GM21360 (cell line): ENCODE data around the gene ATP2B2.

Experiments used
- ATAC-seq: cut with Tn5 transposase; IDR thresholded peaks from one replicate; pipeline ENCODE4 v1.9.1; 2021; ENCODE audit warnings: mild to moderate bottlenecking, moderate library complexity; ENCODE audit not compliant: unreplicated experiment

Gene ATP2B2

DNA sequence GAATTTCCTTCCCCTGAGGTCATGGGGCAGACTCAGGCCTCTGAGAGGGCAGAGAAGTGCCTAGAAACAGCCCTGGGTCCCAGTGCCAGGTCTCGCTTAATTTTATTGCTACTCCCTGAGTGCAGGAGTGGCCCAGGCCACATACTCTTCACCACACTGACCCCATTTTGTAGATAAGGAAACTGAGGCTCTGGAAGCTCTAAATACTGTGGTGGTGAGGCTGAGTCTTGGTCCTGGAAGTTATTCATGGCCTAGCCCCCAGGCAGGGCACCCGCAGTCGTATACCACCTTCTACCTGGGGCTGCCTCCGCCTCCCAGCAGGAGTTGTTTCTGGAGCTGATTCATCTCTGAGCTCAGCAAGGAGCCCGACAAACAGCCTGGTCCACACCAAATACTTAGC lies 9.8 kb downstream of the ATP2B2 start:
- no peak for ATAC-seq

DNA sequence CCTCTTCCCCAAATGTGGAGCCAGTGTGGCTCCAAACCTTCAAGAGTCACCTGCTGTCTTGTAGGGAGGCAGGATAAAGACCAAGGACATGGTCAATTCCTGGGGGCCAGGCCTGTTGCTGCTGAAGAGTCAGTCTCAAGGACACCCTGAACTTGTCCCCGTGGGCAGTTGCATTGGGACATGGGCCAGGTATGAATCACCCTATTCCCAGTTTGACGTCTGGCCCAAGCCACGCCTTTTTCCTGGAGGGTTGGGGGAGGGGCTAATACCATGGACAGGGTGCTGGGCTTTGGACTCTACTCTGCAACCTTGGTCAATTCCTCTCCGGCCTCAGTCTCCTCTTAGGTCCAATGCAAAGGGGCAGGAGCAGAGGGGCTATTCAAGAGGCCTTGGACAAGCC lies 10.4 kb downstream of the ATP2B2 start:
- ATAC-seq = no peak

DNA sequence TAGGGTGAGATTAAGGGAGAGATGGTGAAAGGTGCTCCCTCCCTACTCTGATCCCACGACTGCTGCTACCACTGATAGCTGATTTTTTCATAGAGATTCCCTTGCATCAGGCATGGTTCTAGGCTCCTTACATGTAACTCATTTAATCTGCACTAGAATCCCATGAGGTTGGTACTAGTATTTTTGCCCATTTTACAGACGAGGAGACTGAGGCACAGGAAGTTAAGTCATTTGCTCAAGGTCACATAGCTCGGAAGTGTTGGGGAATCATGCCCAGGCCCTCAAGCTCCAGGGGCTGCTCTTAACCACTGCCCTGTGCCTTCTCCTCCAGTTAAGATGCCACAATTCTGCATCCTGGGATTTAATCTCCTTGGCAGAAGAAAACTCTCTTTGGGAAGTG lies 11.2 kb downstream of the ATP2B2 start:
- no peak for ATAC-seq

DNA sequence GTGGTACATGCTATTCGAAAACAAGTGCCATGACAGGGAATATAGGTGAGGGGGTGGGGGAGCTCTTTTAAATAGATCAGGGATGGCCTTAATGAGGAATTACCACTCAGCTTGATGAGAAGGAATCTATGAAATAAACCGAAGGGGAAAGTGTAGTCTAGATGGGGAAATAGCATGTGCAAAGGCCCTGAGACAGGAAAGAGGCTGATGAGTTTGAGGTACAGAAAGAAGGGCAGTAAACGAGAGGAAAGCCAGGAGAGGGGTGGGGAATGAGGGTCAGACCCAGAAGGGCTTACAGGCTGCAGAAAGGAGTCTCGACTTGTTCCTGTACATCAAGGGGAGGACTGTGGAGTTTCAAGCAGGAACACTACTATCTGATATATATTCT lies 12.2 kb downstream of the ATP2B2 start:
- ATAC-seq = no peak

DNA sequence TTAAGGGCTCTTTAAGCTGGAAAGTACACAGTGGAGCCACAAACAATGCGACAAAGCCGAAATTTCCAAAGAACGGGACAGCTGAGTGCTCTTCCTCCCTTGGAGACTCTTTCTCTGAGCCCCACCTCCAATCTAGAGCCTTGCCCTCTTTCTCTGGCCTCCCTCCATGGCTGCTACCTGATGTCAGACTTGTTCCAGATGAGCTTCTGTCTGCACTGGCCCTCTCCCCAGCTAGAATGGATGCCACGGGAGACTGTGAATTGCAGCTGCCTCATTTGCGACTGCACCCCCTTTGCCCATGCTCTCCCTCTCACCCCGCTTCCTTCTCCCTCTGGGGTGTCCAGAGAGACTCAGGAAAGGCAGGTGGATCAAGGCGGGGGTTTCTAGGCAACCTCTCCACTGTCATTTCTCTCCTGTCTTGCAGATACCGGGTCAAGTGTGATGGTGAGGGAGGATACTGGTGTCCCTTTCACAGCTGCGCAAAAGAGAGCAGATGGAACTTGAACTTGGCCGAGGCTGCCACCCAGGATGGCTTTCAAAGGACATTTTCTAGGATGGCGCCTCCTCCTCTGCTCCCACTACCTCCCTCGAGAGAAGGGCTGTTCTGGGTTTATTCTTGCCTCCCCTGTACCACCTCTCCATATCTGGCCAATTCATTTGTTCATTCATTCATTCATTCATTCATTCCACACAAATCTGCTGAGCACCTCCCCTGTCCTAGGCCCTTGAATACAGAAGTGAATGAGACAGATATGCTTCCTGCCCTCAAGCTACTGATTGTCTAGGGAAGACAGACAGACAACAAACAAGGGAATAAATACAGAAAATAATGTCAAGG lies 12.8 kb downstream of the ATP2B2 start:
- no peak for ATAC-seq

DNA sequence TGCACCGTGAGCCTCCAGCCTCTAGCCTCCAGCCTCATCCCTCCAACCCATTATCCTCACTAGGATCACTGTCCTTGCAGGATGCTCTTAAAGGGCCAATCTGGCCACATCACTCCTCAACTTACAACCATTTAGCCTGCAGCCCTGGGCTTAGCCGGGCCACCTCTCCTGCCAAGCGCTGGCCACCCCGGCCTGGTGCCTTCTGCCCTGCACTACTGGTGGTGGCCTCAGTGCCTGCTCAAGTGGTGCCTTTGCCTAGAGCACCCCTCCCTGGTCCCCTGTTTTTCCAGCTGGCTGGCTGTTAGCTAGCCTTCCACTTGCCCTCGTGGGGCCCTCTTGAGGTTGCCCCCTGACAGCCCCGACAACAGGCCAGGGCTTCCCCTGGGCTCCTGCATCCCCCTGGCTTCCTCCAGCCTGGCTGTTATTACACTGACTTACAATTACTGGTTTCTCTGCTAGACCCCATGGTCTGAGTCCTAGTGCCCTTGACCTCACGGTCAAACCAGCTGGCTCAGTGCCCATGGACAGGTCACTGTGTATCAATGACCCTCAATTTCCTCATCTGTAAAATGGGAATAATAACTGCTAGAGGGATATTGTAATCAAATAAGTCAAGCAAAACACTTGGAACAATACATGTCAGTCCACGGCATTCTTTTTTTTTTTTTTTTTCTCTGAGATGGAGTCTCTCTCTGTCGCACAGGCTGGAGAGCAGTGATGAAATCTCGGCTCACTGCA lies 15.5 kb downstream of the ATP2B2 start:
- no peak for ATAC-seq

DNA sequence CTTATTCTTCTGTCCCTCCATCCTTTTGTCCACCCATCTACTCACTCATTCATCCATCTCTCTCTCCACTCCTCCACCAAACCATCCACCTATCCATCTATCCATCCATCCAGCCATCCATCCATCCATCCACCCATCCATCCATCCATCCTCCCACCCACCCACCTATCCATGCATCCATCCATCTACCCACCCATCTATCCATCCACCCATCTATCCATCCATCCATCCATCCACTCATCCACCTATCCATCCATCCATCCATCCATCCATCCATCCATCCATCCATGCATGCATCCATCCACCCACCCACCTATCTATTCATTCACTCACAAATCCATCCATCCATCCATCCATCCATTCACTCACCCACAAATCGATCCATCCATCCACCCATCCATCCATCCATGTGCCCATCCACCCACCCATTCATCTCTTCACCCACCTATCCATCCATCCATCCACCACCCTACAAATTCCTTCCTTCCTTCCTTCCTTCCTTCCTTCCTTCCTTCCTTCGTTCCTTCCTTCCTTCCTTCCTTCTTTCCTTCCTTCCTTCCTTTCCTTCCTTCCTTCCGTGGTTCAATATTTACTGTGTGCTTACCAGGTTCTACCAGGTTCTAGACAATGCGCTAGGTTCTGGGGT lies 17.3 kb downstream of the ATP2B2 start:
- no peak for ATAC-seq

DNA sequence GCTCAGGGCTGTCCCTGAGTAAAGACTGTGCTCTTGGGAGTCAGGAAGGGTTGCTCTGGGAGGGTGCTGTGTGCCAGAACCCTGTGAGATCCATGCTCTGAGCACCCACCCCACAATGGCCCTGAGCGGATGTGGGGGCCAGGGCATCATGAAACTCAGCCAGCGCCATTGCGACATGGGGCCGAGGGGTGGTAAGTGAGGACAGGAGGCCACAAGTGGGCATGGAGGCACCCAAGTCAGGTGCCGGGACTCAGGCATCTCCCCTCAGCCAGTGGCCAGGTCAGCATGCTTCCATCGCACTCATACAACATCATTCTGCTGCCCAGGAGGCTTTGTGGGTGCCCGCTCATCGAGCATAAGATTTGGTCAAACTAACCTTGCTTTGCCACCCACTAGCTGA lies 19.6 kb downstream of the ATP2B2 start:
- ATAC-seq = no peak

DNA sequence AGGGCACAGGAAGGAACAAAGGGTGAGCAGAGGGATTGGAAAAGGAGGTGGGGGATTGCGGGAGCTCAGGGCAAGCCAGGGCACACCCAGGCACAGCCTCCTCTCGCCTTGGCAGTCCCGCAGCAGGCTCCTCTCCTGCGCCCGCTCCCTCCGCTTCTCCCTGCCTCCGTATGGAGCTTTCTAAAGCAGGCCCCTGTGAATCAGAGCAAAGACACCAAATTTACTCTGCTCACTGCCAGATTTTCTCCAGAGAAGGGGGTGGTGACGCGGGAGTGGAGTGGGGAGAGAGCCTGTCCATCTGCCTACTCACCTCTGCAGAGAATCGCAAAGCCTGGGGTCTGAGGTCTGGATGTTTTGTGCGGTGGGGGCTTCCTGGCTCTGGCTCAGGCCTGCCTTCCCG lies 20.0 kb downstream of the ATP2B2 start:
- no peak for ATAC-seq

DNA sequence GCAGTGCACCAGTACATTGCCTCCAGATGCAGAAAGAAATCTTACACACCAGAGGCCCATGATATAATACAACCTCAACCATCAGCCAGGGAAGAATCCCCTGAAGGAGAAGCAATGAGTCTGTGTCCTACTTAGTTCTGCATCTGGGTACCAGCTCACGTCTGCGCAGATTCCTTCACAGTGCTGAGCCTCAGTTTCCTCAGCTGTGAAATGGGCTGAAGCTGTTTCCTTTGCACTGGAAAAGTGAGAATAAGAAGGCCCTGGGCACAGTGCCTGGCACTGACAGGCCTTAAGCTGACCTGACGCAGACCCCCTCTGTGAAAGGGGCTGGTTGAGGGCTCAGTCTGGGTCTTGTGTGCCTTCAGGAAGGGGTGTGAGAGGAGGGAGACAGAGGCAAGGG lies 20.7 kb downstream of the ATP2B2 start:
- ATAC-seq = no peak

DNA sequence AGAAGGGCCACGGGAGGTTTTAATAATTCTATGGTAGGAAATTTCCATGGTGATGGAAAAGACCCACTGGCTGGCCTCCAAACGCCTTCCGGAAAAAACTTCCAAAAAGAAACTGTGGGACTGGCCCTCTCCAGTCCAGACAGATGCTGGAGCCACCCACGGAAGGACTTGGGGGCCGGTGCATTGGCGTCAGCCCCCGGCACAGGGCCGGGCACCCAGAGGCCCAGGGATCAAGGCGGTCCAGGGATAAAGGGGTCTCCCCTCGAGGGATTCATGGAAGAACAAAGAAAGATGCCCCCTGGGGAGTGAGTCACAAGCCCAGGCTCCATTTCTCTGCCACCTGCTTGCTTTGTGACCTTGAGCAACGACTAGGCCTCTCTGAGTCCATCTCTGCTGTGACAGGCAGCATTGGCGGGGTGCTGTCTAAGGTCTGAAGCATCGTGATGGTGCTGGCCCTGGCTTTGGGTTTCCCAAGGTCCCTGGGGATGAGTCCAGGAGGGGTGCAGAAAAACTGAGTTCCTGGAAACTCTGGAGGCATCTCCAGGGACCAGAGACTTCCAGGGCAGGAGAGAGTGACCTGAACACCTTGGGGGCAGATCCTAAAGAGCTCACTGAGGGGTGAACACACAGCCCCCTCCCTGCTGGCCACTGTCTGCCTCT lies 21.6 kb downstream of the ATP2B2 start:
- ATAC-seq = no peak

DNA sequence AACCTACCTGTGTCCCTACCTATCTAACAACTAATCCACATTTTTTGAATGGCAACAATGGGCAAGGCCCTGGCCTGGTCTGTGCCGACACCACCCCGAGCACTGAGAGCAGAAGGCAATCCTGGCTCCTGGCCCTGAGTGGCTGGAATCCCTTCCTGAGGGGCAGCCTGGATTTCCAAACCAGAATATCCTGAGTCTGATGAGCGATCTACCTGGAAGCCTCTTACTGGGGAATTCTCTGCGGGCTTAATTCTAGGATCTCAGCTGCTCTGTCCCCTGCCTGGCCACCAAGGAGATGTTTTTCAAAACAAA lies 22.1 kb downstream of the ATP2B2 start:
- ATAC-seq = no peak

DNA sequence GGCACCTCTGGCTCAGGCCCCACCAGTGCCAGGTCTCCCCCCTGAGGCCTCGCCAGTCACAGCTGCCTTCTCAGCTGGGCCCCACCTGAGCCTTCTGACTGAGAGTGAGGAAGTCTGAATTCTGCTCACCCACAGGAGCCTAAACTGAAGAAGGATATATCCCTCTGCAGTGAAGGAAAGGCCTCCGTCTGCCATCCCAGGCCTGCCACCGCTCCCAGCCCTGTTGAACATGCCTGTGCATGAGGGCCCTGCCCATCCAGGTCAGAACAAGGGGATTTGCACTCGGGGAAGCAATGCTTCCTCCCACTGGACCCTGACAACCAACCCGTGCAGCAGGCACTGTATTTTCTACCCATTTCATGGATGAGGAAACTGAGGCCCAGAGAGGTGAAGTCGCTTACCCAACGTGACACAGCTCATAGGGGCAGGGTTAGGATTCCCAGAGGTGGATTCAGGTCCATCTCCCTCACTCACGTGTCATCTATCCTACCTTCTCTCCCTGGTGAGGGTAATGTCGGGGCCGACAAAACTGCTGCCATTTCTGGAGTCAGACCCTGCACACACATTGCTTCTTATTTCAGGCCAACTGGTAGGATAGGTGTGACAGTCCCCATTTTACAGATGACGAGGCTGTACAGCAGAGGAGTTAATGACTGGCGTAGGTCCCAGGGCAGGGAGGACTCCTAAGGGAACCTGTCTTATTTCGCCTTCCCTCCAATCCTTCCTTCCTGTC lies 22.6 kb downstream of the ATP2B2 start:
- ATAC-seq = no peak

DNA sequence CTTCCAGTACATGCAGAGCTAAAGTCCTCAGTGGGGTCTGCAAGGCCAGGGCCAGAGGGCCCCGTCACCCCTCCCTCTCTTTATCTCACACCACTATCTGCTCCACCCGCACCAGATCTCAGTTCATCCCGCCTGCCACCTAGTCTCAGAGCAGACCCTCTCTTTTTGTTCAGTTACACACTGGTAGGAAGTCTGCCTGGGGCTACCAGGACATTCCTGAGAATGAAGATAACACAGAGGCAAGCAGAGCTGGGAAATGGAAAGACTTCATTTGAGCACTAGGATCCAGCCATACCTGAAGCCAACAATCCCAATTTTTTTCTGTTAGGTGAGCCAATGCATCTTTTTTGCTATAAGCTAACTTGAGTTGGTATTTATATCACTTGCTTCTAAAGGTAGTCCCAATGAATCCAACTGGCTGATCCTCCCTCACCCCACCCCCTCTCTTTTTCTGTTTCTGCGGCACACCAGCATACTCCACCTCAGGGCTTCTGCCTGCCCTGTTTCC lies 24.5 kb downstream of the ATP2B2 start:
- ATAC-seq = no peak

DNA sequence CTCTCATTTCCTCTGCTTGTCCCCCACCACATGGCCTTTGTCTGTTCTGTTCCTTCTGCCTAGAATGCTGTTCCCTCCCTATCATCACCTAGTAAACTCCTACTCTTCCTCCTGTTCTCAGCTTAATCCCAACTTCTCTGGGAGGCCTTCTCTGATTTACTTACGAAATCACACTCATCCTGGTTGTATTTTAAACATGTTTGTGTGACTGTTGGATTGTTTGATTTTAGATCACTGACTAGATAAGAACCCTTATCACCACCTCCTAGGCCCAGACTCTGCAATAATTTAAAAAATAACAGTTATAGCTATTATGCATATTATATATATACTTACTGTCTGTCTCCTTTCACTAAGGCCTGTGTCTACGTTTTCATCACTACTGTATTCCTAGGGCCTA lies 26.1 kb downstream of the ATP2B2 start:
- ATAC-seq = no peak

DNA sequence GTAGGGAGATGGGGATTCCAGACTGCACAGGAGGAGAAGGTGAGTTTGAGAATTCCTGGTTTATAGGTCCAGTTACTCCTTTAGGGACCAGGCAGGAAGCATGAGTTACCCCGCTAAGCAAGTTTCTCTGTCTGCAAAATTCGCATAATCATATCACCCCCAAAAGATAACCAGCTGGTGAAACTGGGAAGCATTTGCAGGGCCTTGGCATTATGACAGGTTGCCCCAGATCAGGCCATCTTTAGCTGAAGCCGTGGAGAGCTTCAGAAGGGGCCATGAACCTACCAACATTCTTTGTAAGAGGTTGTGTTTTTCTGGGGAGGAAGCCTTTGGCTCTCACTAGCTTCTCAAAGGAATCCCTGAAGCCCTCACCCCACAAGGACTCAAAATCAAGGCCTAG lies 29.4 kb downstream of the ATP2B2 start:
- ATAC-seq = no peak

DNA sequence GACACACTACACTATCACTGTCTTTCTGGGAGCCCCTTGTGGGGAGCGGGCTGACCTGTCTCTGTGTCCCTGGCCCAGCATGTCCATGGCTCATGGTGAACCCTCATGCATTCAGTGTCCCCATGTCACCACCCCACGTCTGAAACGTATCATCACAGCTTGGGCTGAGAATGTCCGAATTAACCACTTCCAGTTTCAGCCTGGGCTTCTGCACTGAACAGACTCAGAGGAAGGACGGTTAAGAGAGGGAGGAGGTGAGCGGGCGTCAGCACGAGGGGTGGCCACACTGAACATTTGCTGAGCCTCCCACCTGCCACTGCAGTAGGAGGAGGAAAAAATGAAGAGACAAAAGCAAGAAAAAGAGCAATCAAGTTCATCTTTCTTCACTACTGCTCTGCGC lies 30.5 kb downstream of the ATP2B2 start:
- ATAC-seq = no peak

DNA sequence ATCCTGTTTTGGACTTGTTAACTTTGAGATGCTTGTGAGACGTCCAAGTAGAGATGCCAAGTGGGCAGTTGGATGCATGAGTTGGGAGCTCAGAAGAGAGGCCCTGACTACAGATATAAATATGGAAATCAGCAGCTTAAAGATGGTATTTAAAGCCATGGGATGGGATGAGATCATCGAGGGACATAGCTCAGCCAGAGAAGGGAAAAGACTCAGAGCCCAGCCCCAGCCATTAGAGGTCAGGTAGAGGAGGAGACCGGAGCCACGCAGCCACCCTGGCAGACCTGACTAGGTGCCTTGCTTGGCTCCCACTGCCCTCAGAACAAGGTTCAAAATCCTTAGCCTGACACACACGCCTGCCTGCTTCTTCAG lies 31.1 kb downstream of the ATP2B2 start:
- no peak for ATAC-seq

DNA sequence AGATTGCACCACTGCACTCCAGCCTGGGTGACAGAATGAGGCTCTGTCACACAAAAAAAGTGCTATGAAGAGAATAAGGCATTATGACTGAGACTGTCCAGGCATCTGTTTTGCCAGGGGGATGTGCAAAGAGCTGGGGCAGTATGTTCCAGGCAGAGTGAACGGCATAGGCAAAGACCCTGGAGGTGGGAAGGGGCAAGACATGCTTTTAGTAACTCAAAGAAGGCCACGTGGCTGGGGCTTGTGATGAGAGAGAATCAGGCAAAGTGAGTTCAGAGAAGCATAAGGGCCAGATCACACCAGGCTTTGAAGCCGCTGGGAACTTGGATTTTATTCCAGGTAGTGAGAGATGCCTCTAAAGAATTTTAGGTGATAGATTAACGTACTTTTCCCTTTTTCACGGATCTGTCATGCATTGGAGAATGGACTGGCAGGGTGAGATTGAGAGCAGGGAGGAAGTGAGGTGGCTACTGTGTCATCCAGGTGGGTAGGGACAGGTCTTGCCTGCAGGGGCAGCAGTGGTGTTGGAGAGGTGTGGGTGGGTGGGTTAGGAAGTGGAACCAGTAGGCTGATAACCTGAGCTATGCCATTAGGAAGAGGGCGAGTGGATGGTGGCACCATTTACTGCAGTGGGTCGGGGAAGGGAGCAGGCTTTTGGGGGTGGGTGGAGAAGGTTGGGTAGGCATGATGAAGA lies 31.7 kb downstream of the ATP2B2 start:
- no peak for ATAC-seq

DNA sequence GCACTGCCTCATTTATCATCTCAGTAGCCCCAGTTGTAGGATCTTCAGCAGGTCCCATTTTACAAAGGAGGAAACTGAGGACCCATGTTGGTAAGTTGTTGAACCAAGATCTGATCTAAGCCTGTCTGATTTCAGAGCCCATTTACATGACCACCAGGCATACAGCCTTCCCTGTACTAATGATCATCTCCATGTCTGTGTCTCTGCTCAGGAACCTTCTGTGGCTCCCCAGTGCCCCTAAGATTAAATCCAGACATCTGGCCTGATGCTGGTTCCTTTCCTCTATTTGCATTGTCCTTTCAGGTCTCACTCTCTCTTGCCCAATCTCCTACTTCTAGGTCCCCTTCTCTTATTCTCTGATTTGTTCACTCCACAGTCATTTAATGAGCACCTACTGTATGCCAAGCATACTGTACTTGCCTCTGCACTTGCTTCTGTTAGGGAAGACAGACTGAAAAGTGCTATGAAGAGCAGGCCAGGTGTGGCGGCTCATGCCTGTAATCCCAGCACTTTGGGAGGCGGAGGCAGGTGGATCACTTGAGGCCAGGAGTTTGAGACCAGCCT lies 32.4 kb downstream of the ATP2B2 start:
- ATAC-seq = no peak
